GM18951 (cell line): ENCODE results near the gene ANAPC16.

Experiments
- POLR2A ChIP-seq: IDR thresholded peaks from 4 replicates; pipeline ENCODE4 v1.6.1; 2011; ENCODE audit warnings: mild to moderate bottlenecking; ENCODE audit not compliant: insufficient read length, insufficient read depth; ENCODE audit errors: extremely low read depth
- in situ Hi-C: fragments of 300-500 bp; cut with MboI; formaldehyde crosslinking; loops from one replicate; pipeline ENCODE4 v1.12.0; 2022; ENCODE audit warnings: low sequenced_read_pairs, mixed read lengths, inconsistent platforms; ENCODE audit not compliant: unreplicated experiment

Gene ANAPC16

GRCh38 chr10:72226418-72227027 lies 10.7 kb downstream of the ANAPC16 start:
- no peak for TF ChIP-seq POLR2A
- in situ Hi-C loops, result no loop called here

- TF ChIP-seq POLR2A, result no peak
- in situ Hi-C loops, result no loop called here
These were observed 12.0 kb downstream of the ANAPC16 start for GRCh38 chr10:72227826-72228225.

GRCh38 chr10:72228318-72228751 lies 12.5 kb downstream of the ANAPC16 start:
- no peak for TF ChIP-seq POLR2A
- in situ Hi-C loops, result no loop called here

- in situ Hi-C loops, result no loop called here
- no peak for TF ChIP-seq POLR2A
These were observed 13.7 kb downstream of the ANAPC16 start for GRCh38 chr10:72229261-72230251.

- no peak for TF ChIP-seq POLR2A
- in situ Hi-C loops, result no loop called here
These were observed 17.8 kb downstream of the ANAPC16 start for GRCh38 chr10:72233621-72234020.

- no peak for TF ChIP-seq POLR2A
- in situ Hi-C loops, result no loop called here
These were observed 18.8 kb downstream of the ANAPC16 start for GRCh38 chr10:72234560-72235095.

GRCh38 chr10:72235544-72236279 lies 19.9 kb downstream of the ANAPC16 start:
- no peak for TF ChIP-seq POLR2A
- in situ Hi-C loops, result no loop called here

GRCh38 chr10:72238392-72239175 lies 22.8 kb downstream of the ANAPC16 start:
- in situ Hi-C loops, result no loop called here
- no peak for TF ChIP-seq POLR2A

- TF ChIP-seq POLR2A, result no peak
- in situ Hi-C loops, result no loop called here
These were observed 23.6 kb downstream of the ANAPC16 start for GRCh38 chr10:72239409-72239808.

- in situ Hi-C loops, result no loop called here
- TF ChIP-seq POLR2A, result no peak
These were observed 24.6 kb downstream of the ANAPC16 start for GRCh38 chr10:72240371-72240770.

GRCh38 chr10:72241691-72242252 lies 26.0 kb downstream of the ANAPC16 start:
- TF ChIP-seq POLR2A, result no peak
- in situ Hi-C loops, result no loop called here

- TF ChIP-seq POLR2A, result no peak
- in situ Hi-C loops, result no loop called here
These were observed 26.9 kb downstream of the ANAPC16 start for GRCh38 chr10:72242675-72243074.
